HG03025 (cell line): Measurements from ENCODE around the gene SPATA2.

ENCODE experiments used
- ATAC-seq: cut with Tn5 transposase; IDR thresholded peaks from one replicate; pipeline ENCODE4 v1.9.1; 2021; ENCODE audit warnings: mild to moderate bottlenecking, moderate library complexity; ENCODE audit not compliant: unreplicated experiment, low FRiP score

SPATA2 gene

DNA sequence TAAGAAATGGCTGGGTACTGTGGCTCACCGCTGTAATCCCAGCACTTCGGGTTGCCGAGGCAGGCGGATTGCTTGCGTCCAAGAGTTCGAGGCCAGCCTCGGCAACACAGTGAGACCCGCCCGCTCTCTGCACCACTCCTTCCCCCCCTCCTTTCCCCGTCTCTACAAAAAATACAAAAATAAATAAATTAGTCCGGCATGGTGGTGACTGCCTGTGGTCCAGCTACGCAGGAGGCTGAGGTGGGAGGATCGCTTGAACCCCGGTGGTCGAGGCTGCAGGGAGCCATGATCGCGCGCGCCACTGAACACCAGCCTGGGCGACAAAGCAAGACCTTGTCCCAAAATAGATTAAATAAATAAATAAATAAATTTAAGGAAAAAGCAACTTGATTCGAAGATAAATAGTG is 20.4 kb upstream of the SPATA2 start:
- ATAC-seq, result peak; percentile 4

DNA sequence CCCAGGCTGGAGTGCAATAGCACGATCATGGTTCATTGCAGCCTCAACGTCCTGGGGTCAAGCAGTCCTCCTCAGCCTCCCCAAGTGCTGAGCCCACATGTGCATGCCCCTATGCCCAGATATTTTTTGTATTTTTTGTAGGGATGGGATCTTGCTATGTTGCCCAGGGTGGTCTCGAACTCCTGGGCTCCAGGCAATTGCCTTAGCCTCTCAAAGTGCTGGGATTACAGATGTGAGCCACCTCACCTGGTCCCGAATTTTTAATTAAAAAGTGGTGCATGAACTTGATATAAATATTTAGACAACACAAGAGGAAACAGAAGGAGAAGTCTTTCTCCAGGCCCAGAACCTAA is 13.8 kb upstream of the SPATA2 start:
- ATAC-seq, result no peak

DNA sequence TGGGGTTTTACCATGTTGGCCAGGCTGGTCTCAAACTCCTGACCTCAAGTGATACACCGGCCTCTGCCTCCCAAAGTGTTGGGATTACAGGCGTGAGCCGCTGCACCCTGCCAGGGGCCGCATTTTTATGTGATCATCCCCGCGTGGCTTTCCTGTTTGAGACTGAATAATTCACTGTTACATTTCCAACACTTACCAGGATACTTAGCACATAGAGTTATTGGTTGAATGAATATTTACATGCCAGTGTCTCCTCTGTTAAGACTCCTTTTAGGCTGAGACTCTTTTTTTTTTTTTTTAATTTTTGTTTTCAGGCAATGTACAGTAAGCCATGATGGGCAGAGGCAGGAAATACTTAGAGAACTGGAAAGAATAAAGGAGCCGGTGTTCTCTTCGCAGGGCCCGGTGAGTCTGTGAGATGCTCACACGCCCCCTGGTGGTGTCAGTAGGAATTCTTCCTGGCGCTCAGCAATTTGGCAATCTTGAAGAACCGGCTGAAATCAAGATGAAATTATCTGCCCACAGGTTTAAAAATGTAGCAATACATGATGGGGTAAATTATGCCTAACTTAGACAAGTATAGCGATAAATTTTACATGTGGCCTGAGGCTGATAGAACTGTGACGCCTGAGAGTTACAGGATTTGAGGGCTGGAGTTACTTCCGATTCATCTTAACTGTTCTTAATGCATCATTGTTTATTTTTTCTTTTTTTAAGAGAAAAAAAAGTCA is 13.2 kb upstream of the SPATA2 start:
- no peak for ATAC-seq

DNA sequence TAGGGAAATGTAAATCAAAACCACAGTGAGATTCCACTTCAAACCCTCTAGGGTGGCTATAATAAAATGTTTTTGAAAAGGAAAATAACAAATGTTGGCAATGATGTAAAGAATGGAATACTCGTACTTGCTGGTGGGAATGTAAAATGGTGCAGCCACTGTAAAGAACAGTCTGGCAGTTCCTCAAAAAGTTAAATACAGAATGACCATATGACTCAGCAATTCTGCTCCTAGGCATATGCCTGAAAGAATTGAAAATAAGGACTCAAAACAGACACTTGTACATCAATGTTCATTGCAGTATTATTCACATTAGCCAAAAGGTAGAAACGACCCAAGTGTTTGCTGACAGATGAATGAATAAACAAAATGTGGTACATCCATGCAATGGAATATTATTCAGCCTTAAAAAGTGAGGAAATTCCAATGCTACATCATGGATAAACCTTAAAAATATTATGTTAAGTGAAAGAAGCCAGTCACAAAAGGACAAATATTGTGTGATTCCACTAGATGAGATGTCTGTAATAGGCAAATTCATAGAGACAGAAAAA is 10.6 kb upstream of the SPATA2 start:
- no peak for ATAC-seq

DNA sequence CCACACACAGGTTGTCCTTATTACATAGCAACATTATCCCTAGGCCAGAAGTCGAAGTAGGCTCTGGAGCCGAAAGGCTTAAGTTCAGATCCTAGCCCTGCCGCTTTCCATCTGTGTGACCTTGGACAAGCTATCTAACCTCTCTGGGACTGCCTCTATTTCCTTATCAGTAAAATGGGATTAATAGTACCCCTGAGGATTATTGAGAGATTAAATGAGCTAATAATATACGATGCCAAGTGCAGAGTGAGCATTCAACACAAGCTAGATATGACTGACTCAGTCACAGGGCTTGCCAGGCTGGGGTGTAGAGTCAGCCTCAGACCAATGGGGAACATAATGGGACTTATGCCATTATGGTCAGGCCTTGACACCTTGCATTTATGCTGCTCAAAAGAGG is 8.9 kb upstream of the SPATA2 start:
- no peak for ATAC-seq

DNA sequence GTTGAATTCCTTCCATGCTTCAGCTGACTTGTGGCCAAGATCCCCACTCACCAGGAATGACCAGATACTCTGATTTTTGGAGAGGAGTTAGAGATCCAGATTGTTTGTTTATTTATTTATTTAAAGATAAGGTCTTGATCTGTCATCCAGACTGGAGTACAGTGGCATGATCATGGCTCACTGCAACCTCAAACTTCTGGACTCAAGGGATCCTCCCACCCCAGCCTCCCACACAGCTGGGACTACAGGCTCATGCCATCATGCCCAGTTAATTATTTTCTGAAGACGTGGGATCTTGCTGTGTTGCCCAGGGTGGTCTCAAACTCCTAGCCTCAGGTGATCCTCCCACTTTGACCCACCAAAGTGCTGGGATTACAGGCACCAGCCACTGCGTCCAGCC is 4.1 kb upstream of the SPATA2 start:
- ATAC-seq, result no peak

DNA sequence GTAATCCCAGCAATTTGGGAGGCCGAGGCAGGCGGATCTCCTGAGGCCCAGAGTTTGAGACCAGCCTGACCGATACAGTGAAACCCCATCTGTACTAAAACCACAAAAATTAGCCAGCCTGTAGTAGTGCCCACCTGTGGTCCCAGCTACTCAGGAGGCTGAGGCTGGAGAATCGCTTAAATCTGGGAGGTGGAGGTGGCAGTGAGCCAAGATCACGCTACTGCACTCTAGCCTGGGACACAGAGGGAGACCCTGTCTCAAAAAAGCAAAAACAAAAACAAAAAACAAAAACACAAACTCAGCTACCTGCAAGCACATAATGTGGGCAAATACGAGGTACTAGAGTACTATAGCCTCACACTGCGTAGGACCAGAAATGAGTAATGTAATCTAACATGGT is 3.7 kb upstream of the SPATA2 start:
- no peak for ATAC-seq

DNA sequence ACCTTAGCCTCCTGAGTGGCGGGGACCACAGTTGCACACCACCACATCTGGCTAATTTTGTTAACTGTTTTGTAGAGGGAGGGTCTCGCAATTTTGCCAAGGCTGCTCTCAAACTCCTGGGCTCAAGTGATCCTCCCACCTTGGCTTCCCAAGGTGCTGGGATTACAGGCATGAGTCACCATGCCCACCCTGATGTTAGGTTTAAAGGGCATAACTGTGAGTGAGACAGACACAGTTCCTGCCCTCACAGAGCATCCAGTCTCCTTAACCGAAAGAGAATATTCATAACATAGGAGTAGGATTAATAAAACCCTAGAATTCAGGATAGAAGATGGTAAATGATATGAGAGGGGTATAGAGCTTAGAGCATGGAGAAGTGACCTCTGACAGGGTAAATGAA is 3.1 kb upstream of the SPATA2 start:
- no peak for ATAC-seq

DNA sequence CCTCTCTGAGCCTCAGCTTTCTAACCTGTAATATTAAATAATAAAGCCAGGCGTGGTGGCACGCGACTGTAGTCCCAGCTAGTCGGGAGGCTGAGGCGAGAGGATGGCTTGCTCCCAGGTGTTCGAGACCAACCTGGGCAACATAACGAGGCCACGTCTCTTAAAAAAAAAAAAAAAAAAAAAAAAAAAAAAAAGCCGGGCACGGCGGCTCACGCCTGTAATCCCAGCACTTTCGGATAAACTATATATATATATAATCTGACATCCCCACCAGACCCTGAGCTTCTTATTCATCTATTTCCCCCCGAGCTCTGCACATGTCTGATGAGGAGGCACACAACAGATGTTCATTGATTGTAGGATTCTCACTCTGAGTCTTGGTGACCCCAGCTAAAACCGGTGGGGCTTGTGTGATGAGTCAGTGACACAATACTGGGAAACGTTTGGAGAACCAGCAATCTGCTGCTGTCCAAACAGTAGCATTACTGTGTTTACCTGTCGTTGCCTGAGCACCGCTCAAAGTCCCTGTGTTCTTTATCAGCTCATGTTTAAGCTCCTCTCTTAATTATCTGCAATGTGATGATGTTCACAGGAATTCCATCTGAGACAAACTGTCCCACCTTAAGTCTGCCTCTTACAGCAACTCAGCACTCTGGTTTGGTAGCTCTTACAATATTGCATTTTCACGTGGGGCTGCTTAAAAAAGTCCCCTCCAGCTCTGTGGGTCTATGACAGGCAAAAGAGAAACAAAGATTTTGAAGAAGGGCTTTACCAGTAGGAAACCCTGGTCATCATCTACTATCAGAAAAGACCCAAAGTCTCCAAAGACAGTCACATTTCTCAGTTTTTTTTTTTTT is 1.0 kb upstream of the SPATA2 start:
- ATAC-seq, result no peak

DNA sequence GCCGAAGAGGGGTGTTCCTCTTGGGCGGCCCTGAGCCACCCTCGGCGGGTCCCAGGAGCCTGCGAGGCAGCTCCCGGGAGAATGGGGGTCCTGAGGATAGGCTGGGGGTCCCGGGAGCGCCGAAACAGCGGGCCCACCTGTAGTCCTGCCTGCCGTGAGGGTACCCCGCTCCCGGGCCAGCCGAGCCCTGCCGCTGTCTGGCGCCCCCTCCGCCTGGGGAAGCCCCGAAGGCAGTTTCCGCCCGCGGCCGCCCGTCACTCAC is 280 bp downstream of the SPATA2 start:
- ATAC-seq, result no peak

DNA sequence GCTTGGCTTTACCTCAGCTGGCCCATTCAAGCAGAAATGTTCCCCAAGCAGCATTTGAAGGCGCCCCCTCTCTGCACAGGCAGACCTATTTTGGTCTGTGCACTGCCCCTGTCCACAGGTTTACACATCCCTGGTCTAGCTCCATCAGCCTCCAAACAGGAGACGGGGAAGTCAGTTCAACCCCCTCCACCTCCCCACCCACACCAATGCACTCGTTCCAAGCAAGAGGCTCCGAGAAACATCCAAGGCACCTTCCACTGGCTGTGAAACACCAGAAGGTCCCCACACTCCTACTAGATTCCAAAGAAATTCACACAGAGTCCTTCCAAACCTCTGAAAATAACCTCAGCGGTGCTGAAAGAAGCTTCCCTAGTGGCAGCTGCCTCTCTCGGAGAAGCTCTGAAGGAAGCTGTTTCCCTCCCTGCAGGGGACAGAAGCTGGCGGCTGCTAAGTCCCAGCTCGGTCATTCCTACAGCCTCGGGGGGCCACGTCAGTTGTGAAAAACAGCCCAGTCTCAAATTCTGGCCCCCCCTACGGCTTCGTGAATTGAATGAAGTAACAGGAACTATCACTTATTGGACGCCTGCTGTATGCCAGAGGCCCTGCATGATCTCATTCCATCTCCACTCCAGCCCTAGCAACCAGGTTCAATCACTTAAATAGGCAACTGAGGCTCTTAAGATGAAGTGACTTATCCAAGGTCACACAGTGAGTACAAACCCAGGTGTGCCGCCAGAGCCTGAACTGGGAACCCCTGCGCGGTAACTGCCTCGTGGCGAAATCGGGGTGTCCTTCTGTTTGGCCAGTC is 815 bp downstream of the SPATA2 start:
- no peak for ATAC-seq

DNA sequence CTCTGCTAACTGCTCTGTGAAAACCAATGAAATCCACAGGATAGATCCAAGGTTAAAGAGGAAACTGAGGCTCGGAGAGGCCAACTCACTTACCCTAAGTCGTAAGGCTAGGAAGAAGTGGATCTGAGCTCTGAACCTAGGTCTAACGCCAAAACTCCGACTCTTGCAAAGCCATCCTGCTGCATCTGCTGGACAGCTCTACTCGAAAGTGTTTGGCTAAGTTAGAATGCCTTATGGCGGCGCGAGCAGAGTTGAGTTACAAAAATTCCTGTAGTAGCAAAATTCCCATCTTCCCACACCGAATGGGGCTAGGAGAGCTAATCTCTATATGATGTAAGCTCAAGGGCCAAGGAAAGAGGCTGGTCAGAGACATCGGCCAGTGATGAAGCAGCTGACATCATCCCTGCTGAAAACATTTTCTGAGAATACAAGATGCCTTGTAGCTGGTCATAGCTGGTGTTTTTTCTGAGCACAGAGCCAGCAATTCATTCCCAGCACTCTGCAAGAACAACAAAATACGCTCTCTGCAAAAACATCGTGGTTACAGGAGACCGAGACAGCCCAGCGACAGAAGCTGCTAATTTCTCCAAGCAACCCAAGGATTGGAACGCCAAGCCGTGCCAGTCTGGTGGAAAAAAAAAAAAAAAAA is 1.8 kb downstream of the SPATA2 start:
- ATAC-seq, result no peak

DNA sequence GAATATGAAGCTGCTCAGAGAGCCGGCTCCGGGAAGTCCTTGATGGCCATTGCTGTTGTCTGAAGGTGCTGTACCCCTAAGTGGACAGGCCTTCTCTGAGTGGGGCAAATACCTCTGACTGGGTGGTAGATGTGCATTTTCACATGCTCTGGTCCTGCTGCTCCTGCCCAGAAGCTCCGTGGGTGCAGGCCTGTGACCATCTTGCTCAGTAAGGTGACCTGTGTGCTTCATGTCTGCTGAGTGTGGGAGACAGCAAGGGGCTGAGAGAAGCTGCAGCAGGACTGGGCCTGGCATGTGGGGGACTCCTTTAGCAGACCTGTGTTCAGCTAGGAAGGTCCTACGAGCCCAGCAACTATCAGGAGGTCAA is 5.0 kb downstream of the SPATA2 start:
- ATAC-seq, result no peak

DNA sequence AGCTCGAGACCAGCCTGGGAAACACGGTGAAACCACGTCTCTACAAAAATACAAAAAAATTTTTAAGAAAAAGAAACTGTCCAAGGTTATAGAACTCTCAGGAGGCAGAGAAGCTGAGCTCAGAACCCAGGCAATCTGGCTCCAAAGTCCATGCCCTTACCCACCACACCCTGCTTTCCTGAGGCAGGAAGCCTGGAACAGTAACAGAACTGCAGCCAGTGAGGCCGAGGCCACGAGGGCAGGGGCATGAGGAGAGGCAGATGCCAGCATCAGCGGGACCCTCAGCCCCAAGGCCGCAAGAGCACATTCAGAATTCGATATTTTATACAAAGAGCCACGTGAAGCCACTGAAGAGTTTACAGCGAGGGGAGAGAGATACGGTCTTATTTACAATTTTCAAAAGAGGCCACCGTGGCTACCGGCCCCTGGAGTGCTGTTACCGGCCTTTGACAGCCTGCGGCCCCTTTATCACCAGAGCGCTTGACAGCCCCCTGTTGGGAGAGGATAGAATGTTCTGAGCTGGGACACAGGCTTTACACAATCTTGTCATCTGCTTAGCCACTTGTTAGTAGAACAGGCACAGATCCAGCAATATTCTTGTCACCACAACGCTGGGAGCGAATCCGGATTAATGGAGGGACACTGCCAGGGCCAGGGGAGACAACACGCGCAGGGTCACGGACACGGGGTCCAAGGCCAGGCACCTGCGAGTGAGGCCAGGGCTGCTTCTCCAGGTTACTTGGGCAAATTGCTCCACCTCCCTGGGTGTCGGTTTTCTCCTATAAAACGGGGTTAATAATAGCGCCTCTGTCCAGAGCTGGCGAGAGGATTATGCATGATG is 5.6 kb downstream of the SPATA2 start:
- ATAC-seq, result no peak

DNA sequence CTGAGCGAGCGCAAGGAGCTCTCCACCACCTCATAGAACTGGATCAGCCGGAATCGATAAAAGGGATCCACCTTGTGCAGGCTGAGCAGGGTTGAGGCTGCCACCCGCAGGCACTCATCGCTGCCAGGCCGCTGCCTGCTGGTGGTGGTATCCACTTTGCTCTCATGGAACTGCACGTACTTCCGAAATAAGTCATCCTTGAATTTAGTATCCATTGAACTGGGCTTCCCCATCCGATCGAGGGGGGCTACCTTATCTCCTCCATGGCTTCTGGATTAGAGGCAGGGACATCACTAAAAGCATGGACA is 7.1 kb downstream of the SPATA2 start:
- ATAC-seq, result no peak

DNA sequence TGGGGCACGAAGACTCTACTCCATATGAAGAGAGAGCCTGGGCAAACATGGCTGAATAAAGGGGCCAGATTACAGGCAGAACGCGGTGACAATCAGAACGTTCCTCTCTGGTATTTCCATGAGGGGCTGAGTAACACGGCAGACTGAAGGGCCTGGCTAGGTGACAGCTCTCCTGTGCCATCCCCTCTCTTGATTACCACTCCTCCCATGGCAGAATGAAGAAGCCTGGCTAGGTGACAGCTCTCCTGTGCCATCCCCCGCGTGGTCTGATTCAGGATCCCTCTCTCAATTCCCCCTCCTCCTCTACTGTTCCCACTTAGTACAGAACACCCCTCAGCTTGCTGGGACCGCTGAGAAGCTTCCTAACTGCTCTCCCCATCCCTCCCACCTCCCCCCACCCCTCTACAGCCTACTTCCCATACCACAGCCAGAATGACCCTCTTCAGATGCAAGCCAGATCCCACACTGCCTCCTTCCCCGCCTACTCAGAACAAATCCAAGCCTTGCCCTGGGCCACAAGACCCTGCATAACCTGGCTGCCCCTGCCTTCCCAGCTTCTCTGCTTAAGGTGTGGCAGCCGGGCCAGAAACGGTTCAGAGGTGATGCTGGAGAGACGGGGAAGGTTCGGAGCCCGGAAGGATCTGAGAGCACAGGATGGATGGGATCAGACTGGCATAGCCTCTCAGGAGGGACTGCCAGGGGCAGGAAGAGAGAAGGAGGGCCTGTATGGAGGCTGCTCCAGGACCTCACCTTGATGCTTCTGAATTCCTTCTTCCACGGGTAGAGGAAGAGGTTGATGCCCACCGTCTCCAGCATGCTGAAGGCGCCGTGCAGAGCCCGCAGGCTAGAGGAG is 7.7 kb downstream of the SPATA2 start:
- ATAC-seq, result no peak

DNA sequence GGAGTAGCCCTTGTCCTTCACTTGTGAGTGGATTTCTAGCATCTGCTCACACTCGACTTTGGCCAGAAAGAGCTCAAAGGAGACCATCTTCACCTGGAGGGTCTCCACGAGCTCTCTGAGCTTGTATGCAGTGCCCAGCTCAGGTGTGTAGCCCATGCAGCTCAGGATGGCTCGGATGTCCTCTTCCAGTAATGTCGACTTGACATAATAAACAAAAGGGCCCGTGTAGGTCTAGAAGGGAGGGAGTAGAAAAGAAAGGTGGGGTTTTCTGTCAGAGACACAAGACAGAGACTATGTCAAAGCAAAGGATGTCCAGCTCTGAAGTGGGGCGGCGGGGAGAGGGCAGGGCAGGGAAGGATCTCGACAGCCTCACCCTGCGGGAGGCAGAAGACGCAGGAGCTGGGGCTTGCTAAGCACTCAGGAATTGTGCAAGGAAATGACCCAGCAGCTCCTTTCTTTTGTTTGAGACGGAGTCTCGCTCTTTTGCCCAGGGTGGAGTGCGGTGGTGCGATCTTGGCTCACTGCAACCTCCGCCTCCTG is 8.6 kb downstream of the SPATA2 start:
- no peak for ATAC-seq

DNA sequence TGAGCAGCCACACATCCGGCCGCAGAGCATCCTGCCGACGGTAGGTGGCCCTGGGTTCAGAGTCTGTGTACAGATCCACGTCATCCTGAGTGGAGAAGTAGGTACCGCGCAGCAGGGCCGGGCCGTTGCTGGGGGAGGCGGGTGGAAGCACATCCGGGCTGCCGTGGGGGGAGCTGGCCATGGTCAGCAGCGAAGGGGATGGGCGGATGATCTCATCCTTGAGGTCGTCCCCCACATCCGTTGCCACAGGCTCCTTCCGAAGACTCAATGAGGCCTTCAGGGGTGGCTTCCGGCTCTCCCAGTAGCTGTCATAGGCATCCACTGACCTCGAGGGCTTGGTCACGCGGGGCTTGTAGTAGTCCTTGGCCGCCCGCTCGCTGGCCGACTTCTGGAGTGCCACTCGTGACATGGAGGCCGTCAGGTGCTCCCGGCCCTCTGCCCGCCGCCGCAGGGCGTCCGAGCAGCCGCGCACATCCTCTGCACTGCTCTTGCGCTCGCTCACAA is 9.2 kb downstream of the SPATA2 start:
- no peak for ATAC-seq
